DOHH2 (cell line): ENCODE measurements around the gene TTC27.

ENCODE experiments used
- EZH2phosphoT487 ChIP-seq: fragments of 200-600 bp; sonication (generic); IDR thresholded peaks from 2 replicates; pipeline ENCODE4 v1.6.1; 2017; ENCODE audit warnings: borderline replicate concordance, mild to moderate bottlenecking, antibody characterized with exemption, low read length, moderate library complexity, mixed read lengths
- TF ChIP-seq, protein P1 (sequence below): fragments of 200-600 bp; sonication (generic); IDR thresholded peaks from one replicate; pipeline ENCODE4 v1.5.1; 2014; ENCODE audit warnings: antibody characterized with exemption, mild to moderate bottlenecking, low read depth, low read length; ENCODE audit not compliant: poor library complexity, severe bottlenecking

- TF ChIP-seq, protein P1, sequence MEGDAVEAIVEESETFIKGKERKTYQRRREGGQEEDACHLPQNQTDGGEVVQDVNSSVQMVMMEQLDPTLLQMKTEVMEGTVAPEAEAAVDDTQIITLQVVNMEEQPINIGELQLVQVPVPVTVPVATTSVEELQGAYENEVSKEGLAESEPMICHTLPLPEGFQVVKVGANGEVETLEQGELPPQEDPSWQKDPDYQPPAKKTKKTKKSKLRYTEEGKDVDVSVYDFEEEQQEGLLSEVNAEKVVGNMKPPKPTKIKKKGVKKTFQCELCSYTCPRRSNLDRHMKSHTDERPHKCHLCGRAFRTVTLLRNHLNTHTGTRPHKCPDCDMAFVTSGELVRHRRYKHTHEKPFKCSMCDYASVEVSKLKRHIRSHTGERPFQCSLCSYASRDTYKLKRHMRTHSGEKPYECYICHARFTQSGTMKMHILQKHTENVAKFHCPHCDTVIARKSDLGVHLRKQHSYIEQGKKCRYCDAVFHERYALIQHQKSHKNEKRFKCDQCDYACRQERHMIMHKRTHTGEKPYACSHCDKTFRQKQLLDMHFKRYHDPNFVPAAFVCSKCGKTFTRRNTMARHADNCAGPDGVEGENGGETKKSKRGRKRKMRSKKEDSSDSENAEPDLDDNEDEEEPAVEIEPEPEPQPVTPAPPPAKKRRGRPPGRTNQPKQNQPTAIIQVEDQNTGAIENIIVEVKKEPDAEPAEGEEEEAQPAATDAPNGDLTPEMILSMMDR = no peak
- no peak for TF ChIP-seq EZH2phosphoT487
Observed at GRCh38 chr2:32719430-32719829, 91.6 kb downstream of the TTC27 start.
